H1 (cell line): ENCODE measurements around the gene BASP1. TPM values are rescaled to one million over a fixed set of nuclear protein-coding genes. Genes with fewer than 3 reads are reported as not detected.

ENCODE experiments used
- CTCF ChIA-PET: fragments of 300-600 bp; sonication (Branson Sonifier 250); formaldehyde crosslinking; loops from one replicate; lab custom pipeline; 2021; ENCODE audit not compliant: partially characterized antibody; lab: Charles Lee
- POLR2A ChIA-PET: fragments of 300-600 bp; sonication (Branson Sonifier 250); formaldehyde crosslinking; loops from one replicate; lab custom pipeline; 2021; ENCODE audit warnings: inconsistent platforms; ENCODE audit not compliant: partially characterized antibody; lab: Charles Lee
- DNase-seq, 2 experiments: peaks; one replicate each; pipeline versions ENCODE4 v3.0.0 to v3.0.0-alpha.2; 2010 to 2022; ENCODE audit warnings: low spot score in 2 of 2, low read depth in 1 of 2, mixed read lengths in 1 of 2
- FAIRE-seq: peaks from 2 replicates; lab custom pipeline; 2011; peaks lifted over from hg19 to GRCh38; lab: Jason Lieb, UNC
- H2AFZ ChIP-seq: 2 replicates; pipeline ENCODE4 v1.8.1; 2012; ENCODE audit warnings: low read length, inconsistent platforms
- H2AK5ac ChIP-seq: 2 replicates; pipeline ENCODE4 v1.6.1; 2013; ENCODE audit warnings: low read depth, low read length
- H2BK120ac ChIP-seq: replicated peaks from 2 replicates; pipeline ENCODE3; 2013; ENCODE audit warnings: low read depth, low read length, inconsistent platforms
- H2BK12ac ChIP-seq: 2 replicates; pipeline ENCODE4 v1.6.1; 2013; ENCODE audit warnings: low read depth, low read length
- H2BK15ac ChIP-seq: 2 replicates; pipeline ENCODE4 v1.6.1; 2013; ENCODE audit warnings: low read length
- H2BK20ac ChIP-seq: 2 replicates; pipeline ENCODE4 v1.6.1; 2013; ENCODE audit warnings: low read length
- H2BK5ac ChIP-seq: 2 replicates; pipeline ENCODE4 v1.6.1; 2013; ENCODE audit warnings: low read depth, low read length
- H3K14ac ChIP-seq: 2 replicates; pipeline ENCODE4 v1.6.1; 2013; ENCODE audit warnings: inconsistent platforms; ENCODE audit not compliant: insufficient read length
- H3K18ac ChIP-seq: 2 replicates; pipeline ENCODE4 v1.6.1; 2013; ENCODE audit warnings: low read length; ENCODE audit errors: extremely low read depth
- H3K23ac ChIP-seq: 2 replicates; pipeline ENCODE4 v1.6.1; 2013; ENCODE audit warnings: inconsistent platforms; ENCODE audit not compliant: insufficient read length
- H3K23me2 ChIP-seq: 2 replicates; pipeline ENCODE4 v1.6.1; 2013; ENCODE audit warnings: low read depth, low read length
- H3K27ac ChIP-seq: 2 replicates; pipeline ENCODE4 v1.6.1; 2011; ENCODE audit warnings: low read depth, low read length, inconsistent platforms
- H3K27me3 ChIP-seq, 4 experiments: replicated peaks in 1 of 4; 1 replicate in 1 of 4; 2 replicates in 3 of 4; pipeline versions ENCODE4 v1.6.1 to v1.8.1; 2011 to 2013; ENCODE audit warnings: low read length in 3 of 4, mild to moderate bottlenecking in 3 of 4, inconsistent platforms in 2 of 4, mixed read lengths in 2 of 4, moderate library complexity in 1 of 4; ENCODE audit not compliant: control insufficient read depth in 3 of 4, insufficient read depth in 3 of 4; ENCODE audit errors: extremely low read depth in 1 of 4
- H3K36me3 ChIP-seq, 4 experiments: 2 replicates each; pipeline versions ENCODE4 v1.6.1 to v1.8.1; 2011 to 2013; ENCODE audit warnings: mild to moderate bottlenecking in 4 of 4, low read length in 3 of 4, moderate library complexity in 2 of 4, control low read depth in 1 of 4, inconsistent platforms in 1 of 4; ENCODE audit not compliant: insufficient read depth in 4 of 4, control insufficient read depth in 2 of 4
- H3K4ac ChIP-seq: replicated peaks from 2 replicates; pipeline ENCODE3; 2013; ENCODE audit warnings: low read length, low read depth, mixed read lengths, inconsistent platforms; ENCODE audit not compliant: insufficient read length
- H3K4me1 ChIP-seq, 4 experiments: replicated peaks in 1 of 4; 1 replicate in 1 of 4; 2 replicates in 3 of 4; pipeline versions ENCODE4 v1.6.1 to v1.8.1; 2011 to 2013; ENCODE audit warnings: low read length in 3 of 4, inconsistent platforms in 2 of 4, mixed read lengths in 1 of 4; ENCODE audit not compliant: insufficient read depth in 4 of 4, control insufficient read depth in 3 of 4
- H3K4me2 ChIP-seq, 2 experiments: 2 replicates each; pipeline versions ENCODE4 v1.6.1 to v1.8.1; 2011 to 2013; ENCODE audit warnings: low read depth in 2 of 2, low read length in 2 of 2, control low read depth in 1 of 2, inconsistent platforms in 1 of 2, mild to moderate bottlenecking in 1 of 2; ENCODE audit not compliant: insufficient read depth in 1 of 2
- H3K4me3 ChIP-seq, 4 experiments: fragments of 200-600, 300-600 bp in 1 of 4; sonication (generic), shearing (Covaris generic), sonication (Bioruptor Twin) in 1 of 4; 2 replicates each; pipeline versions ENCODE4 v1.5.1 to v1.8.1; 2011 to 2016; ENCODE audit warnings: low read length in 4 of 4, low read depth in 3 of 4, control low read depth in 2 of 4, inconsistent platforms in 2 of 4, mild to moderate bottlenecking in 2 of 4, mixed read lengths in 1 of 4, moderate library complexity in 1 of 4; ENCODE audit not compliant: insufficient read depth in 2 of 4; ENCODE audit errors: extremely low read depth in 1 of 4
- H3K56ac ChIP-seq: replicated peaks from 2 replicates; pipeline ENCODE3; 2013; ENCODE audit warnings: low read depth, mild to moderate bottlenecking, mixed read lengths, low read length, inconsistent platforms; ENCODE audit not compliant: insufficient read length
- H3K79me1 ChIP-seq: 2 replicates; pipeline ENCODE4 v1.6.1; 2013; ENCODE audit warnings: low read depth, low read length, control low read depth
- H3K79me2 ChIP-seq, 2 experiments: 2 replicates each; pipeline versions ENCODE4 v1.6.1 to v1.8.1; 2012 to 2013; ENCODE audit warnings: low read length in 2 of 2, mild to moderate bottlenecking in 2 of 2, inconsistent platforms in 1 of 2; ENCODE audit not compliant: insufficient read depth in 2 of 2, control insufficient read depth in 1 of 2
- H3K9ac ChIP-seq, 4 experiments: replicated peaks in 1 of 4; 1 replicate in 1 of 4; 2 replicates in 3 of 4; pipeline versions ENCODE4 v1.6.1 to v1.8.1; 2011 to 2013; ENCODE audit warnings: low read depth in 3 of 4, low read length in 3 of 4, control low read depth in 2 of 4, mild to moderate bottlenecking in 2 of 4, moderate library complexity in 2 of 4, inconsistent platforms in 1 of 4; ENCODE audit errors: extremely low read depth in 1 of 4
- H3K9me3 ChIP-seq, 2 experiments: 2 replicates each; pipeline versions ENCODE4 v1.6.1 to v1.8.1; 2012 to 2013; ENCODE audit warnings: mild to moderate bottlenecking in 2 of 2, moderate library complexity in 2 of 2, control low read depth in 1 of 2, inconsistent platforms in 1 of 2, low read depth in 1 of 2, low read length in 1 of 2, mixed read lengths in 1 of 2; ENCODE audit not compliant: insufficient read depth in 2 of 2
- H4K20me1 ChIP-seq, 2 experiments: replicated peaks in 1 of 2; 2 replicates each; pipeline versions ENCODE3 to v1.8.1; 2011 to 2013; ENCODE audit warnings: inconsistent platforms in 2 of 2, low read length in 2 of 2, mild to moderate bottlenecking in 1 of 2; ENCODE audit not compliant: insufficient read depth in 2 of 2, control insufficient read depth in 1 of 2
- H4K5ac ChIP-seq: 2 replicates; pipeline ENCODE4 v1.6.1; 2013; ENCODE audit warnings: low read length, low read depth, mixed read lengths, inconsistent platforms; ENCODE audit not compliant: insufficient read length
- H4K8ac ChIP-seq: 2 replicates; pipeline ENCODE4 v1.8.0; 2013; ENCODE audit warnings: mild to moderate bottlenecking, moderate library complexity, low read length, inconsistent platforms; ENCODE audit not compliant: insufficient read depth; ENCODE audit errors: extremely low read depth
- H4K91ac ChIP-seq: replicated peaks from 2 replicates; pipeline ENCODE3; 2013; ENCODE audit warnings: low read length, mixed read lengths, inconsistent platforms; ENCODE audit not compliant: insufficient read length
- ASH2L ChIP-seq: fragments of 200-600, 300-600 bp; sonication (generic); IDR thresholded peaks from one replicate; pipeline ENCODE4 v1.7.1; 2017; ENCODE audit warnings: low read length
- BRCA1 ChIP-seq: IDR thresholded peaks from 2 replicates; pipeline ENCODE4 v1.6.1; 2012; ENCODE audit warnings: low read depth, low read length, improper control_type of control experiment
- CBX8 ChIP-seq: fragments of 300-800, 300-1000 bp; sonication (generic); IDR thresholded peaks from 2 replicates; pipeline ENCODE4 v1.7.1; 2016; ENCODE audit warnings: low read depth, low read length, borderline replicate concordance
- EP300 ChIP-seq, 2 experiments: IDR thresholded peaks; 1 replicate in 1 of 2; 2 replicates in 1 of 2; pipeline ENCODE4 v1.6.1; 2011 to 2012; ENCODE audit warnings: low read depth in 2 of 2, low read length in 2 of 2, mild to moderate bottlenecking in 2 of 2, borderline replicate concordance in 1 of 2, inconsistent platforms in 1 of 2, moderate library complexity in 1 of 2
- FOSL1 ChIP-seq: IDR thresholded peaks from 2 replicates; pipeline ENCODE4 v1.6.1; 2011; ENCODE audit warnings: mild to moderate bottlenecking, low read depth, low read length, moderate library complexity; ENCODE audit not compliant: insufficient read depth
- JUND ChIP-seq: IDR thresholded peaks from 2 replicates; pipeline ENCODE4 v1.6.1; 2011; ENCODE audit warnings: mild to moderate bottlenecking, improper control_type of control experiment, low read length
- KDM4A ChIP-seq: IDR thresholded peaks from one replicate; pipeline ENCODE4 v1.7.1; 2012; ENCODE audit warnings: low read depth, mild to moderate bottlenecking, moderate library complexity, low read length, inconsistent platforms; ENCODE audit not compliant: severe bottlenecking
- RFX5 ChIP-seq: IDR thresholded peaks from 2 replicates; pipeline ENCODE4 v1.6.1; 2011; ENCODE audit warnings: low read depth, low read length, improper control_type of control experiment, borderline replicate concordance
- SP4 ChIP-seq: IDR thresholded peaks from 2 replicates; pipeline ENCODE4 v1.6.1; 2012; ENCODE audit warnings: low read length, inconsistent platforms
- SUZ12 ChIP-seq: fragments of 200-600 bp; sonication (generic); IDR thresholded peaks from 2 replicates; pipeline ENCODE4 v1.6.1; 2012; ENCODE audit warnings: mild to moderate bottlenecking, inconsistent platforms, low read length, moderate library complexity, mixed read lengths
- ZNF274 ChIP-seq: IDR thresholded peaks from 2 replicates; pipeline ENCODE4 v1.7.0; 2012; ENCODE audit warnings: low read length, borderline replicate concordance; ENCODE audit errors: extremely low read depth
- WGBS, 2 experiments: shearing (Covaris generic) in 1 of 2; methylation state at CpG; one replicate each; pipeline versions ENCODE4 v1.1.6 to v1.1.7; 2013 to 2015; ENCODE audit warnings: low lambda C conversion rate in 2 of 2, mixed read lengths in 2 of 2, inconsistent platforms in 1 of 2, low coverage in 1 of 2, missing lambda C conversion rate in 1 of 2; ENCODE audit not compliant: insufficient replicate concordance in 2 of 2, insufficient coverage in 1 of 2, insufficient read length in 1 of 2; ENCODE audit errors: extremely low coverage in 1 of 2, missing lambda C conversion rate in 1 of 2; 5-methylcytosine and 5-hydroxymethylcytosine counted together
- polyA plus RNA-seq, 7 experiments: library from polyadenylated mRNA; depleted of rRNA in 3 of 7; stranded (reverse) in 5 of 7; unstranded in 2 of 7; fragments of >200 nt in 5 of 7; fragments of 200-250 nt in 2 of 7; gene quantifications; 1 replicate in 5 of 7; 2 replicates in 1 of 7; 4 replicates in 1 of 7; pipeline versions ENCODE4 v1.2.1 to v1.2.3, GENCODE V29; 2011 to 2013; ENCODE audit warnings: missing spikeins in 2 of 7, mixed read lengths in 2 of 7
- total RNA-seq: library from RNA; stranded (reverse); fragmentation: NEBNext Ultra II Directional; extraction: Animal tissue kit (Norgen Biotek cat#: 25700); gene quantifications from 2 replicates; pipeline ENCODE4 v1.2.1, GENCODE V29; 2021
- TF ChIP-seq, protein P1 (sequence below): IDR thresholded peaks from 2 replicates; pipeline ENCODE4 v1.6.1; 2012; ENCODE audit warnings: inconsistent platforms

Gene BASP1
- total and polyA plus RNA-seq, 2 of the 8 experiments (the other 6 are each of a cell fraction or from before 2014, with no cell fraction given): 95.2 to 104 TPM

DNA sequence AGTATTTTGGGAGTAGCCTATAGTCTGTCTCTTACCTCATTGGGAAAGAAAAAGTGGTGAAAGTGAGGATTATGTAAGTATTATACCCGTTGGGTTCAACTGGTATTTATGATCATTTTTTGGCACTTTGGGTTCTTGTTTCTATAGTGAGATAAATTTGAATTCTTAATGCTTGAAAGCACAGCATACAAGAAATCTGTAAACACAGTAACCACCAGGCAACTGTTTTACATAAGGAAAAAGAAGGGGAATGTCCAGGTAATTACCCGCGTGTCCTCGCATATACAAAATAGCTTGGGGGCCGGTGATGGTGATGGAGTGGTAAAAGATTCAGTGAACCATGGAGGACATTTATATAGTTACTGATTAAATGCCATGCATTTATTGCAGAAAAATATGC, 60.5 kb downstream of the BASP1 start:
- ChIA-PET POLR2A (no interaction called here), CTCF (no interaction called here)
- TF ChIP-seq BRCA1 (no peak), FOSL1 (no peak), ZNF274 (no peak), KDM4A (no peak), CBX8 (no peak), RFX5 (no peak), EP300 (IDR thresholded peaks at IDR 0.05; ENCODE audit: borderline replicate concordance in 1 of 2, low read depth in 2 of 2, low read length in 2 of 2) (no peak), SP4 (no peak), ASH2L (no peak), JUND (no peak), SUZ12 (no peak)
- TF ChIP-seq, protein P1, sequence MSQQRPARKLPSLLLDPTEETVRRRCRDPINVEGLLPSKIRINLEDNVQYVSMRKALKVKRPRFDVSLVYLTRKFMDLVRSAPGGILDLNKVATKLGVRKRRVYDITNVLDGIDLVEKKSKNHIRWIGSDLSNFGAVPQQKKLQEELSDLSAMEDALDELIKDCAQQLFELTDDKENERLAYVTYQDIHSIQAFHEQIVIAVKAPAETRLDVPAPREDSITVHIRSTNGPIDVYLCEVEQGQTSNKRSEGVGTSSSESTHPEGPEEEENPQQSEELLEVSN: no peak
- H3K9me3 ChIP-seq: no peaks in the 10 kb centered on the region
- no peak overlapping the region for H3K9ac ChIP-seq
- H3K18ac ChIP-seq: no peak overlapping the region
- no peak overlapping the region for H3K23ac ChIP-seq
- no peaks in the 10 kb centered on the region; the same call in 1 of the 2 replicates for H3K79me1 ChIP-seq
- no peak overlapping the region for H2BK12ac ChIP-seq
- peaks cover 0 to 2% (median 0%) of the 10 kb centered on the region in 4 experiments; a peak in 2 of 7 replicates for H3K4me1 ChIP-seq
- H4K8ac ChIP-seq: no peak overlapping the region
- H4K5ac ChIP-seq: no peak overlapping the region
- peaks cover 0 to 18% (median 8%) of the 10 kb centered on the region in 4 experiments; a peak in 2 of 8 replicates for H3K36me3 ChIP-seq
- H3K27me3 ChIP-seq: no peaks in the 10 kb centered on the region
- H2AFZ ChIP-seq: no peak overlapping the region
- no peak overlapping the region for H2BK120ac ChIP-seq
- WGBS, 2 experiments: 93% methylated on average over 5 of the region's 5 CpGs; no CpG with 5 or more reads in 1 of the 2 experiments
- H2BK20ac ChIP-seq: no peak overlapping the region
- DNase-seq (no peak), FAIRE-seq (no peak)
- no peaks in the 10 kb centered on the region for H3K23me2 ChIP-seq
- no peak overlapping the region for H2AK5ac ChIP-seq
- H3K14ac ChIP-seq: no peak overlapping the region
- H3K56ac ChIP-seq: no peak overlapping the region
- H3K79me2 ChIP-seq: peaks cover 0 to 15% of the 10 kb centered on the region in 2 experiments; a peak in 2 of 4 replicates
- H4K91ac ChIP-seq: no peak overlapping the region
- no peak overlapping the region for H3K4ac ChIP-seq
- H3K4me3 ChIP-seq: no peak overlapping the region
- no peak overlapping the region for H3K27ac ChIP-seq
- no peaks in the 10 kb centered on the region for H4K20me1 ChIP-seq
- H3K4me2 ChIP-seq: no peak overlapping the region
- H2BK15ac ChIP-seq: no peak overlapping the region
- no peak overlapping the region for H2BK5ac ChIP-seq
